A549 (cell line): ENCODE results near the gene RIIAD1. TPM values are rescaled to one million over a fixed set of nuclear protein-coding genes. Genes with fewer than 3 reads are reported as not detected.

ENCODE experiments used
- ATAC-seq, 2 experiments: fragments of 200-7000 bp in 1 of 2; fragments of >200 bp in 1 of 2; cut with Nextera tagmentation in 1 of 2; cut with Tn5 transposase in 1 of 2; 3 replicates each; pipeline versions ENCODE4 v1.8.0 to v1.9.1; 2018 to 2020; ENCODE audit warnings: mild to moderate bottlenecking in 1 of 2, moderate library complexity in 1 of 2
- CTCF ChIA-PET: fragments of 300-600 bp; sonication (Branson Sonifier 250); formaldehyde crosslinking; extraction: SDS; loops from one replicate; lab custom pipeline; 2021; ENCODE audit warnings: antibody characterized with exemption, inconsistent platforms; lab: Yijun Ruan, JAX
- POLR2A ChIA-PET: fragments of 350-600 bp; formaldehyde crosslinking; extraction: SDS; loops from one replicate; lab custom pipeline; 2021; ENCODE audit warnings: antibody characterized with exemption, inconsistent platforms; lab: Yijun Ruan, JAX
- DNase-seq, 2 experiments: peaks; one replicate each; pipeline versions ENCODE4 v3.0.0 to v3.0.0-alpha.2; 2011 to 2016; ENCODE audit warnings: low read depth in 1 of 2, low spot score in 1 of 2
- FAIRE-seq: peaks from 2 replicates; lab custom pipeline; 2011; peaks lifted over from hg19 to GRCh38; lab: Jason Lieb, UNC
- H3K27ac ChIP-seq, 2 experiments: fragments of >200 bp; sonication (Bioruptor Twin); formaldehyde crosslinking; 3 replicates each; pipeline ENCODE4 v1.5.1; 2016 to 2017
- H3K4me1 ChIP-seq: fragments of >200 bp; sonication (Bioruptor Twin); formaldehyde crosslinking; 3 replicates; pipeline ENCODE4 v1.6.1; 2016
- H3K4me2 ChIP-seq: fragments of >200 bp; sonication (Bioruptor Twin); formaldehyde crosslinking; 3 replicates; pipeline ENCODE4 v1.6.1; 2016
- H3K4me3 ChIP-seq: fragments of >200 bp; sonication (Bioruptor Twin); formaldehyde crosslinking; 3 replicates; pipeline ENCODE4 v1.5.1; 2016
- H3K9me3 ChIP-seq: fragments of >200 bp; sonication (Bioruptor Twin); formaldehyde crosslinking; 3 replicates; pipeline ENCODE4 v1.6.1; 2016
- BCL3 ChIP-seq: fragments of >200 bp; sonication (Bioruptor Twin); formaldehyde crosslinking; IDR thresholded peaks from 3 replicates; pipeline ENCODE4 v1.6.1; 2016
- CHD4 ChIP-seq: fragments of 200-600 bp; sonication (generic); IDR thresholded peaks from 2 replicates; pipeline ENCODE4 v1.6.1; 2016; ENCODE audit warnings: antibody characterized with exemption, mild to moderate bottlenecking, borderline replicate concordance
- EHF ChIP-seq: fragments of 250-450 bp; sonication (Bioruptor Pico); IDR thresholded peaks from 2 replicates; pipeline ENCODE4 v1.5.0; 2020; ENCODE audit warnings: mild to moderate bottlenecking
- ESRRA ChIP-seq: fragments of 150-350 bp; IDR thresholded peaks from 2 replicates; pipeline ENCODE4 v1.6.1; 2014; ENCODE audit warnings: mild to moderate bottlenecking, low read length, borderline replicate concordance
- FOXS1 ChIP-seq: fragments of 250-450 bp; sonication (Bioruptor Pico); IDR thresholded peaks from 2 replicates; pipeline ENCODE4 v1.5.0; 2020; ENCODE audit warnings: mild to moderate bottlenecking, moderate library complexity
- HDAC2 ChIP-seq: fragments of 200-600 bp; sonication (generic); IDR thresholded peaks from 2 replicates; pipeline ENCODE4 v1.6.1; 2016
- HES2 ChIP-seq: fragments of >200 bp; sonication (Bioruptor Twin); formaldehyde crosslinking; IDR thresholded peaks from 2 replicates; pipeline ENCODE4 v1.6.1; 2016
- JUN ChIP-seq, 2 experiments: fragments of >200 bp; sonication (Bioruptor Twin); formaldehyde crosslinking; IDR thresholded peaks; 2 replicates in 1 of 2; 3 replicates in 1 of 2; pipeline ENCODE4 v1.6.1; 2016 to 2017
- JUNB ChIP-seq: fragments of >200 bp; sonication (Bioruptor Twin); formaldehyde crosslinking; IDR thresholded peaks from 2 replicates; pipeline ENCODE4 v1.6.1; 2016
- KDM5A ChIP-seq: fragments of 200-600 bp; sonication (generic); IDR thresholded peaks from 2 replicates; pipeline ENCODE4 v1.6.1; 2016; ENCODE audit warnings: antibody characterized with exemption, mild to moderate bottlenecking
- MYC ChIP-seq: IDR thresholded peaks from 2 replicates; pipeline ENCODE4 v1.6.1; 2012; ENCODE audit warnings: mild to moderate bottlenecking, inconsistent platforms, low read length, improper control_type of control experiment, borderline replicate concordance
- POLR2AphosphoS2 ChIP-seq: conservative IDR thresholded peaks from 2 replicates; pipeline ENCODE4 v1.6.1; 2012; ENCODE audit warnings: low read length, improper control_type of control experiment, inconsistent platforms
- RAD21 ChIP-seq, 2 experiments: fragments of >200 bp in 1 of 2; sonication (Bioruptor Twin) in 1 of 2; formaldehyde crosslinking in 1 of 2; IDR thresholded peaks in 1 of 2; conservative IDR thresholded peaks in 1 of 2; 2 replicates in 1 of 2; 3 replicates in 1 of 2; pipeline ENCODE4 v1.6.1; 2012 to 2018; ENCODE audit warnings: inconsistent platforms in 1 of 2
- RFX5 ChIP-seq: fragments of 450-650 bp; IDR thresholded peaks from 2 replicates; pipeline ENCODE4 v1.7.1; 2014; ENCODE audit warnings: antibody characterized with exemption, mild to moderate bottlenecking, moderate library complexity
- SMC3 ChIP-seq: fragments of >200 bp; sonication (Bioruptor Twin); formaldehyde crosslinking; IDR thresholded peaks from 3 replicates; pipeline ENCODE4 v1.6.1; 2018; ENCODE audit warnings: inconsistent platforms
- SREBF2 ChIP-seq: fragments of 450-650 bp; IDR thresholded peaks from 2 replicates; pipeline ENCODE4 v1.6.1; 2014; ENCODE audit warnings: mild to moderate bottlenecking, moderate library complexity
- ZFP36 ChIP-seq: fragments of 450-650 bp; IDR thresholded peaks from 2 replicates; pipeline ENCODE4 v1.6.1; 2014; ENCODE audit warnings: borderline replicate concordance; ENCODE audit not compliant: partially characterized antibody
- ZNF302 ChIP-seq: fragments of 250-450 bp; sonication (Bioruptor Pico); IDR thresholded peaks from 2 replicates; pipeline ENCODE4 v1.9.0; 2021; ENCODE audit warnings: inconsistent platforms, mild to moderate bottlenecking, moderate library complexity
- ZSCAN20 ChIP-seq: fragments of 250-450 bp; sonication (Bioruptor Pico); IDR thresholded peaks from 2 replicates; pipeline ENCODE4 v1.8.0; 2022; ENCODE audit warnings: mild to moderate bottlenecking, moderate library complexity
- WGBS: methylation state at CpG from one replicate; pipeline ENCODE4 v1.1.6; 2017; ENCODE audit errors: missing lambda C conversion rate; 5-methylcytosine and 5-hydroxymethylcytosine counted together
- polyA minus RNA-seq: library from RNA; depleted of rRNA, polyadenylated mRNA; stranded (reverse); fragments of >200 nt; gene quantifications from 2 replicates; pipeline ENCODE4 v1.2.3, GENCODE V29; 2011; rRNA and poly(A)+ RNA removed
- polyA plus RNA-seq, 4 experiments: library from polyadenylated mRNA; depleted of rRNA in 3 of 4; stranded (reverse); fragments of >200 nt; fragmentation: RNase III in 1 of 4; extraction: RNeasy Plus Mini Kit Qiagen cat#74134 plus additional on column Dnase treatment in 1 of 4; gene quantifications; 2 replicates in 3 of 4; 3 replicates in 1 of 4; pipeline ENCODE4 v1.2.3, GENCODE V29; 2011 to 2017
- TF ChIP-seq, protein P1 (sequence below): fragments of 200-600 bp; sonication (generic); IDR thresholded peaks from 2 replicates; pipeline ENCODE4 v1.6.1; 2016; ENCODE audit warnings: antibody characterized with exemption, mild to moderate bottlenecking, moderate library complexity
- TF ChIP-seq, protein P2 (sequence below): IDR thresholded peaks from 2 replicates; pipeline ENCODE4 v1.6.1; 2012
- TF ChIP-seq, protein P3 (sequence below): fragments of >200 bp; sonication (Bioruptor Twin); formaldehyde crosslinking; IDR thresholded peaks from 3 replicates; pipeline ENCODE4 v1.5.1; 2016

The RIIAD1 gene
- polyA plus RNA-seq (2011; rRNA removed) (not detected in 2 replicates), polyA plus RNA-seq (2017; fragmentation: RNase III; extraction: RNeasy Plus Mini Kit Qiagen cat#74134 plus additional on column Dnase treatment) (not detected in 3 replicates), polyA minus RNA-seq (not detected in 2 replicates)
- polyA plus RNA-seq (2012; cell fraction: cytosol; rRNA removed), result not detected in 2 replicates
- polyA plus RNA-seq (2012; cell fraction: nucleus; rRNA removed), result 0.05 TPM in 1 of 2 replicates, not detected in the other

DNA sequence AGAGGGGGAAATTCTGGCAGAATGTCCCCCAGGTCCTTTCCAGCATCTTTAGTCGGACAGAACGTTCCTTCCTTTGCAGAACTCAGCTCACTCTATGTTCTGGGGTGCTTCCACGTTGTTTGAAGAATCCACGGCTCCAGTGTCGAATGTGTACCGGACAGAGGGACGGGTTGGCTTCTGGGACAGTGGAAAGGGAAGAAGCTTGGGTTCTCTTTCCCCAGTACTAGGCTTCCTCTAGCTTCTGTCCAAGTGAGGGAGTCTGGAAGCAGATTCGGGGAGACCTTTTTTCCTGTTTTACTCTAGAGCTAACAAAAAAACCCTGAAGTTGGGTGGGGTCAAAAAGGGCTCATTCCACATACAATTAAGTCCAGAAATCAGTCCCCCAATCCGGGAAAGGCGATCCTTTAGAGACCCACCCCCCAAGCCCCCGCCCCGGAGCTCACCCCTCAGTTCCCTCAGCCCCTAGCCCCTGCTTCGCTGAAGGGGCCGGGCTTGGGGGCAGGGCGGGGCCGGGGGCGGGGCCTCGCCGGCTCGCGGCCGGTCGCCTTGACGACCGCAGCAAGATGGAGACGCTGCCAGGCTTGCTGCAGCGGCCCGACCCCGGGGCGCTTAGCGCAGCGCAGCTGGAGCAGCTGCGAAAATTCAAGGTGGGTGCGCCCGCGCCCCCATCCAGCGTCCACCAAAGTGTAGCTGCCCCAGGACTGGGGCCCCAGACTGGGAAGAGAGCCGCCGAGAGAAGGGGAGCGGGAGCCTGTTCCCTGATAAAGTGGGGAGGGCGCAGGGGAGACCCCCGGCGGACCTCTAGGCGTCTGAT lies at the start of gene RIIAD1:
Gene RIIAD1 (plus strand): TSS at position 549 of the 814 bp plus-strand sequence. CDS start 15 bp downstream, at position 564.
- ATAC-seq, result peak; percentile 82 to 85
- peaks cover 23% of the 10 kb centered on the region; the same call in 2 of the 3 replicates for H3K4me1 ChIP-seq
- WGBS, result 35% methylated on average over 19 of the region's 44 CpGs
- peak in 1 of 2 experiments; percentile 62 for DNase-seq
- TF ChIP-seq JUNB (no peak), RAD21 (conservative IDR thresholded peaks at IDR 0.05 in 1 of 2, IDR thresholded peaks at IDR 0.05 in 1 of 2) (peak; percentile 23 to 24; a peak in 1 of 5 replicates), RFX5 (no peak), BCL3 (no peak), EHF (no peak), MYC (no peak), SMC3 (peak; percentile 42), POLR2AphosphoS2 (no peak), ZNF302 (no peak), JUN (IDR thresholded peaks at IDR 0.05) (no peak), HES2 (no peak), CHD4 (no peak), SREBF2 (no peak), ESRRA (no peak), HDAC2 (no peak), ZFP36 (no peak), ZSCAN20 (no peak), KDM5A (no peak), FOXS1 (CRISPR knock-in tag) (no peak)
- TF ChIP-seq, protein P1, sequence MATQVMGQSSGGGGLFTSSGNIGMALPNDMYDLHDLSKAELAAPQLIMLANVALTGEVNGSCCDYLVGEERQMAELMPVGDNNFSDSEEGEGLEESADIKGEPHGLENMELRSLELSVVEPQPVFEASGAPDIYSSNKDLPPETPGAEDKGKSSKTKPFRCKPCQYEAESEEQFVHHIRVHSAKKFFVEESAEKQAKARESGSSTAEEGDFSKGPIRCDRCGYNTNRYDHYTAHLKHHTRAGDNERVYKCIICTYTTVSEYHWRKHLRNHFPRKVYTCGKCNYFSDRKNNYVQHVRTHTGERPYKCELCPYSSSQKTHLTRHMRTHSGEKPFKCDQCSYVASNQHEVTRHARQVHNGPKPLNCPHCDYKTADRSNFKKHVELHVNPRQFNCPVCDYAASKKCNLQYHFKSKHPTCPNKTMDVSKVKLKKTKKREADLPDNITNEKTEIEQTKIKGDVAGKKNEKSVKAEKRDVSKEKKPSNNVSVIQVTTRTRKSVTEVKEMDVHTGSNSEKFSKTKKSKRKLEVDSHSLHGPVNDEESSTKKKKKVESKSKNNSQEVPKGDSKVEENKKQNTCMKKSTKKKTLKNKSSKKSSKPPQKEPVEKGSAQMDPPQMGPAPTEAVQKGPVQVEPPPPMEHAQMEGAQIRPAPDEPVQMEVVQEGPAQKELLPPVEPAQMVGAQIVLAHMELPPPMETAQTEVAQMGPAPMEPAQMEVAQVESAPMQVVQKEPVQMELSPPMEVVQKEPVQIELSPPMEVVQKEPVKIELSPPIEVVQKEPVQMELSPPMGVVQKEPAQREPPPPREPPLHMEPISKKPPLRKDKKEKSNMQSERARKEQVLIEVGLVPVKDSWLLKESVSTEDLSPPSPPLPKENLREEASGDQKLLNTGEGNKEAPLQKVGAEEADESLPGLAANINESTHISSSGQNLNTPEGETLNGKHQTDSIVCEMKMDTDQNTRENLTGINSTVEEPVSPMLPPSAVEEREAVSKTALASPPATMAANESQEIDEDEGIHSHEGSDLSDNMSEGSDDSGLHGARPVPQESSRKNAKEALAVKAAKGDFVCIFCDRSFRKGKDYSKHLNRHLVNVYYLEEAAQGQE, result no peak
- TF ChIP-seq, protein P2, sequence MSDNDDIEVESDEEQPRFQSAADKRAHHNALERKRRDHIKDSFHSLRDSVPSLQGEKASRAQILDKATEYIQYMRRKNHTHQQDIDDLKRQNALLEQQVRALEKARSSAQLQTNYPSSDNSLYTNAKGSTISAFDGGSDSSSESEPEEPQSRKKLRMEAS, result no peak
- TF ChIP-seq, protein P3, sequence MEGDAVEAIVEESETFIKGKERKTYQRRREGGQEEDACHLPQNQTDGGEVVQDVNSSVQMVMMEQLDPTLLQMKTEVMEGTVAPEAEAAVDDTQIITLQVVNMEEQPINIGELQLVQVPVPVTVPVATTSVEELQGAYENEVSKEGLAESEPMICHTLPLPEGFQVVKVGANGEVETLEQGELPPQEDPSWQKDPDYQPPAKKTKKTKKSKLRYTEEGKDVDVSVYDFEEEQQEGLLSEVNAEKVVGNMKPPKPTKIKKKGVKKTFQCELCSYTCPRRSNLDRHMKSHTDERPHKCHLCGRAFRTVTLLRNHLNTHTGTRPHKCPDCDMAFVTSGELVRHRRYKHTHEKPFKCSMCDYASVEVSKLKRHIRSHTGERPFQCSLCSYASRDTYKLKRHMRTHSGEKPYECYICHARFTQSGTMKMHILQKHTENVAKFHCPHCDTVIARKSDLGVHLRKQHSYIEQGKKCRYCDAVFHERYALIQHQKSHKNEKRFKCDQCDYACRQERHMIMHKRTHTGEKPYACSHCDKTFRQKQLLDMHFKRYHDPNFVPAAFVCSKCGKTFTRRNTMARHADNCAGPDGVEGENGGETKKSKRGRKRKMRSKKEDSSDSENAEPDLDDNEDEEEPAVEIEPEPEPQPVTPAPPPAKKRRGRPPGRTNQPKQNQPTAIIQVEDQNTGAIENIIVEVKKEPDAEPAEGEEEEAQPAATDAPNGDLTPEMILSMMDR, result peak; percentile 39
- peak within 1 kb of the TSS in 1 of 2 experiments; percentile 21; a peak in 1 of 6 replicates for H3K27ac ChIP-seq
- H3K4me3 ChIP-seq, result peak within 1 kb of the TSS; percentile 42
- no peak for FAIRE-seq
- H3K4me2 ChIP-seq, result peak within 1 kb of the TSS; percentile 69
- ChIA-PET CTCF (interaction anchor here (0.5 to 6.2 kb wide), 7 partner anchors 13 to 188 kb away, joined by 3 to 42 read pairs (median 6); no protein-coding TSS in a partner anchor), POLR2A (no interaction called here)
- H3K9me3 ChIP-seq, result no peaks in the 10 kb centered on the region
